HL-60/S4 treated with phorbol 12-myristate 13-acetate at 8.2 ng/mL for 4 days and 3 days (cell line): Measurements from ENCODE around the gene FASN.

ENCODE experiments used
- in situ Hi-C: fragments of 300-500 bp; cut with MboI; formaldehyde crosslinking; loops from 2 replicates; pipeline ENCODE4 v1.15.0; 2022; ENCODE audit warnings: low sequenced_read_pairs

Gene FASN

GRCh38 chr17:82030470-82031302 is 67.3 kb downstream of the FASN start:
- in situ Hi-C loops, result no loop called here

- in situ Hi-C loops, result no loop called here
Observed at GRCh38 chr17:82029990-82030469, 68.0 kb downstream of the FASN start.

GRCh38 chr17:82029391-82029790 is 68.6 kb downstream of the FASN start:
- in situ Hi-C loops, result no loop called here

- in situ Hi-C loops, result no loop called here
Observed at GRCh38 chr17:82028966-82029365, 69.1 kb downstream of the FASN start.
